Suppressor macrophage treated with lipopolysaccharide for 1 hour (primary cell): ENCODE results near the gene SLFN13.
"Not testable (repeated sequence)": the region's sequence is repeated elsewhere in the genome, so short reads cannot be mapped to it uniquely, and the experiment has no call there.

Source experiments
- DNase-seq, 3 donors: peaks; one replicate each; pipeline ENCODE4 v3.0.0-alpha.2; 2020 to 2022

The SLFN13 gene

GRCh38 chr17:35448214-35448898, at the start of gene SLFN13:
Gene SLFN13, minus strand, starts transcription at chr17:35448766. Its CDS starts 3,086 bp downstream, at chr17:35445680.
- DNase-seq: peak; percentile 97 to 98 (median 98)

- DNase-seq: no peak
Observed at GRCh38 chr17:35496451-35497290, 48.1 kb upstream of the SLFN13 start.

GRCh38 chr17:35493040-35493439, 44.5 kb upstream of the SLFN13 start:
- no peak for DNase-seq

- DNase-seq: no peak
Observed at GRCh38 chr17:35491417-35491816, 42.9 kb upstream of the SLFN13 start.

- no peak for DNase-seq
Observed at GRCh38 chr17:35489944-35490343, 41.4 kb upstream of the SLFN13 start.

GRCh38 chr17:35488991-35489390, 40.4 kb upstream of the SLFN13 start:
- peak; percentile 18 to 57 (median 38) for DNase-seq

- peak; percentile 92 to 95 (median 95) for DNase-seq
Observed at GRCh38 chr17:35486920-35487732, 38.6 kb upstream of the SLFN13 start.

- no peak for DNase-seq
Observed at GRCh38 chr17:35479271-35479670, 30.7 kb upstream of the SLFN13 start.

GRCh38 chr17:35477248-35477647, 28.7 kb upstream of the SLFN13 start:
- DNase-seq: no peak

GRCh38 chr17:35476283-35476820, 27.8 kb upstream of the SLFN13 start:
- DNase-seq: no peak

- DNase-seq: no peak
Observed at GRCh38 chr17:35468475-35468874, 19.9 kb upstream of the SLFN13 start.

- no peak for DNase-seq
Observed at GRCh38 chr17:35467824-35468223, 19.3 kb upstream of the SLFN13 start.

- peak in 1 of 3 donors; percentile 30 for DNase-seq
Observed at GRCh38 chr17:35460354-35460851, 11.8 kb upstream of the SLFN13 start.

GRCh38 chr17:35454035-35454434, 5.5 kb upstream of the SLFN13 start:
- not testable (repeated sequence) for DNase-seq

GRCh38 chr17:35453171-35453570, 4.6 kb upstream of the SLFN13 start:
- no peak for DNase-seq

- DNase-seq: peak; percentile 28 to 57 (median 40)
Observed at GRCh38 chr17:35449371-35449931, 885 bp upstream of the SLFN13 start.

- DNase-seq: no peak
Observed at GRCh38 chr17:35448899-35449227, 297 bp upstream of the SLFN13 start.

GRCh38 chr17:35447499-35447898, 1.1 kb downstream of the SLFN13 start:
- no peak for DNase-seq

- no peak for DNase-seq
Observed at GRCh38 chr17:35438433-35438832, 10.1 kb downstream of the SLFN13 start.

GRCh38 chr17:35433075-35433894, 15.3 kb downstream of the SLFN13 start:
- DNase-seq: peak; percentile 86 to 96 (median 92)
